ENCODE measurements around the gene TMEM200A.

TMEM200A gene

DNA sequence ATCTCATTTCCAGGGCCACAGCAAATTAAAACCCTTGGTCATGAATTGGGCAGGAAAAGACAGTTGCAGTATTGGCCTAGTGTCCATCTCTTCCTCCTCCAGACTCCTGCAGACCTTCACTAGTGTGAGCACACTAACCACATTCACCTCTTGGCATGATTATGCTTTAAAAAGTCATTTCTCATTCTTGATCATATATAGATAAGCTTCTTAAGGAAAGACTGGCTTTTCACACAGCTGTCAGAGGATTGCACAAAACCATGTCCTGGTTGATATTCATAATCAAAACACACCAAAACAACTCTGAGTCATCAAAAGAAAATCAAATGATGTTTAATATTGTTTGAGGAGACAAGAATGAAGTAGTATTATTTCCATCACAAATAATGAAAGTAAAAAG, 52.1 kb downstream of the TMEM200A start:
- in situ Hi-C loops (cut with HindIII; ENCODE audit: low pct_unique_long_range_greater_than_20kb, low sequenced_read_pairs), result no loop called here
- TF ChIP-seq JUND (IDR thresholded peaks at IDR 0.05; ENCODE audit: low read depth), result no peak
- DNase-seq (ENCODE audit: low read depth in 1 of 2, low spot score in 1 of 2), result no peak

GRCh38 chr6:130420911-130421310, 55.1 kb downstream of the TMEM200A start:
- in situ Hi-C loops (cut with HindIII; ENCODE audit: low pct_unique_long_range_greater_than_20kb, low sequenced_read_pairs), result no loop called here
- peak in 1 of 2 experiments; percentile 7 for DNase-seq (ENCODE audit: low read depth in 1 of 2, low spot score in 1 of 2)
- TF ChIP-seq JUND (IDR thresholded peaks at IDR 0.05; ENCODE audit: low read depth), result no peak

DNA sequence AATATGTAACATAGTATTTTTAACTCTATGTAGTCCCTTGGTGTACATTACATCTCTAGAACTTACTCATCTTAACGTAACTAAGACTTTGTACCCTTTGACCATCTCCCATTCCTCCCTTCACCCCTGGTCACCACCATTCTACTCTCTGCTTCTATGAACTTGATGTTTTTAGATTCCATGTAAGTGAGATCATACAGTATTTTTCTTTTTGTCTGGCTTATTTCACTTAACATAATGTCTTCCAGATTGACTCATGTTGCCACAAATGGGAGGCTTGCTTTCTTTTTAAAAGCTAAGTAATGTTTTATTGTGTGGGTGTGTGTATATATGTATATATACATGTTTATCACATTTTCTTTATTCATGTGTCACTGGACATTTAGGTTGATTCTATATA, 55.8 kb downstream of the TMEM200A start:
- in situ Hi-C loops (cut with HindIII; ENCODE audit: low pct_unique_long_range_greater_than_20kb, low sequenced_read_pairs), result no loop called here
- DNase-seq (ENCODE audit: low read depth in 1 of 2, low spot score in 1 of 2), result no peak
- TF ChIP-seq JUND (IDR thresholded peaks at IDR 0.05; ENCODE audit: low read depth), result no peak

- DNase-seq (ENCODE audit: low read depth in 1 of 2, low spot score in 1 of 2), result no peak
- in situ Hi-C loops (cut with HindIII; ENCODE audit: low pct_unique_long_range_greater_than_20kb, low sequenced_read_pairs), result no loop called here
- TF ChIP-seq JUND (IDR thresholded peaks at IDR 0.05; ENCODE audit: low read depth), result no peak
These were observed 57.2 kb downstream of the TMEM200A start for GRCh38 chr6:130423044-130423443.

DNA sequence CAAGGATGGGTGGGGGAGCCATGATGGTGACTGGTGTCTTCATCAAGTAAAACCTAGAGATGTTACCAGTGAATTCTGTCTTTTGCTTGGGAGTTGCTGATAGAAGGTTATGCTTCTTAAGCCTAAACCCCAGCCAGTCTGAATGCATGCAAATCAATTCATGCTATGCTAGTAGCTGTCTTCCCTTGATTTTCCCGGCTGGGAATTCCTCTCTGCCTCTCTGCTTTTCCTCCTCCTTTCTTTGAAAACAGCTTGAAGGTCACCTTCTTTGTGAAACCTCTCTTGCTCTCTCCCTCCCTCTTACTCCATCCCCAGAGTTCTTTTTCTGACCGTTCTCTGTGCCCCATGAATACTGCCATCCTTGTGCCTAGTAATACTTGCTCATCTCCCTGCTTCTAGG, 58.9 kb downstream of the TMEM200A start:
- DNase-seq (ENCODE audit: low read depth in 1 of 2, low spot score in 1 of 2), result no peak
- TF ChIP-seq JUND (IDR thresholded peaks at IDR 0.05; ENCODE audit: low read depth), result no peak
- in situ Hi-C loops (cut with HindIII; ENCODE audit: low pct_unique_long_range_greater_than_20kb, low sequenced_read_pairs), result no loop called here

DNA sequence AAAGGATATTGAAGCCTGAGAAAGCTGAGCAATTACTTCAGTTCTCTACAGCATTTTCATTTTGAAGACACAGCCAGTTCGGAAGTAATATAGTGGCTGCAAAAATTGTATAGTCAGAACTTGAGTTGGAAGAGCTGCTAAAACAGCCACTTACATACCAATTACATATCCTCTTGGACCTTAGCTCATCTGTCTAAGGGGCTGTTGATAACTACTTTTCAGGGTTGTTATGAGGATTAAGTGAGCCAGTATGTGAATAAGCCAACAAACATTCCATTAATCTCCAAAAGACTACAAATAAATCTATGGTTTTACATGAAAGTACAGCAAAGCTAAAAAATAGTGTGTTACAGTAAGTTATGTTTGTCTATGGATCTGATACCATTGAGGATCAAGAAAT, 59.7 kb downstream of the TMEM200A start:
- no peak for TF ChIP-seq JUND (IDR thresholded peaks at IDR 0.05; ENCODE audit: low read depth)
- in situ Hi-C loops (cut with HindIII; ENCODE audit: low pct_unique_long_range_greater_than_20kb, low sequenced_read_pairs), result no loop called here
- DNase-seq (ENCODE audit: low read depth in 1 of 2, low spot score in 1 of 2), result no peak

- DNase-seq (ENCODE audit: low read depth in 1 of 2, low spot score in 1 of 2), result no peak
- no peak for TF ChIP-seq JUND (IDR thresholded peaks at IDR 0.05; ENCODE audit: low read depth)
- in situ Hi-C loops (cut with HindIII; ENCODE audit: low pct_unique_long_range_greater_than_20kb, low sequenced_read_pairs), result no loop called here
These were observed 60.4 kb downstream of the TMEM200A start for GRCh38 chr6:130426066-130426721.

GRCh38 chr6:130431346-130431852, 65.6 kb downstream of the TMEM200A start:
- DNase-seq (ENCODE audit: low read depth in 1 of 2, low spot score in 1 of 2), result no peak
- in situ Hi-C loops (cut with HindIII; ENCODE audit: low pct_unique_long_range_greater_than_20kb, low sequenced_read_pairs), result no loop called here
- TF ChIP-seq JUND (IDR thresholded peaks at IDR 0.05; ENCODE audit: low read depth), result no peak

DNA sequence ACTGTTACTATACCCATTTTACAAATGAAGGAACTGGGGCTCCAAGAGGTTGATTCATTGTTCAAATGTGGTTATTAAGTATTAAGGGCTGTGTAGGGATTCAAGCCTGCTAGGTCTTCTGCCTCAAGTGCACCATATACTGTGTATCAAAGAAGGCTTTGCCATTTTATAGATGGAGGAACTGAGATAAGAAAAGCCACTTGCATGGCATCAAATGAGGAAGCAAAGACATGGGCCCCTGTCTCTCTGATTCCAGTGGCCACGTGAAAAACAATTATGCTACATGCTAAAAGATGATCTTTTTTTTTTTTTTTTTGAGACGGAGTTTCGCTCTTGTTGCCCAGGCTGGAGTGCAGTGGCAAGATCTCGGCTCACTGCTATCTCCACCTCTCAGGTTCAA, 67.0 kb downstream of the TMEM200A start:
- TF ChIP-seq JUND (IDR thresholded peaks at IDR 0.05; ENCODE audit: low read depth), result no peak
- DNase-seq (ENCODE audit: low read depth in 1 of 2, low spot score in 1 of 2), result no peak
- in situ Hi-C loops (cut with HindIII; ENCODE audit: low pct_unique_long_range_greater_than_20kb, low sequenced_read_pairs), result no loop called here

- TF ChIP-seq JUND (IDR thresholded peaks at IDR 0.05; ENCODE audit: low read depth), result no peak
- no peak for DNase-seq (ENCODE audit: low read depth in 1 of 2, low spot score in 1 of 2)
- in situ Hi-C loops (cut with HindIII; ENCODE audit: low pct_unique_long_range_greater_than_20kb, low sequenced_read_pairs), result no loop called here
These were observed 68.5 kb downstream of the TMEM200A start for GRCh38 chr6:130434174-130434873.

GRCh38 chr6:130435181-130435580, 69.4 kb downstream of the TMEM200A start:
- no peak for DNase-seq (ENCODE audit: low read depth in 1 of 2, low spot score in 1 of 2)
- no peak for TF ChIP-seq JUND (IDR thresholded peaks at IDR 0.05; ENCODE audit: low read depth)
- in situ Hi-C loops (cut with HindIII; ENCODE audit: low pct_unique_long_range_greater_than_20kb, low sequenced_read_pairs), result no loop called here

DNA sequence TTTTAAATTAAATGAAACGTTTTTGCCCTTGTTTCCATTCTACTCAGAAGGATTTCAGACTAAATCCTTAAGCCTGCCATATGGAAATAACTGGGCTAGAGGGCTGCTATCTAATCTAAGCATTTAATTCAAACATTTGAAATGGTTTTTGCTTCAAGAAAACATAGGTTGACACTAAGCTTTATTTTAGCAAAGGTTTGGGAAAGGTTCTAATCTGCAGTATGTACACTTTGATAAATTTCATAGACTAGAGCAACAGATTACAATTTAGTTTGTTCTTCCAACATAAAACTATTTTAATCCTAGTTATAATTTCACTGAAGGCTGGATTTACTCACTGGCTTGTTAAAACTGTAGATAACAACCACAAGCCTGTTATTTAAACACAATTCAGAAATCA, 72.1 kb downstream of the TMEM200A start:
- TF ChIP-seq JUND (IDR thresholded peaks at IDR 0.05; ENCODE audit: low read depth), result no peak
- in situ Hi-C loops (cut with HindIII; ENCODE audit: low pct_unique_long_range_greater_than_20kb, low sequenced_read_pairs), result no loop called here
- DNase-seq (ENCODE audit: low read depth in 1 of 2, low spot score in 1 of 2), result no peak

DNA sequence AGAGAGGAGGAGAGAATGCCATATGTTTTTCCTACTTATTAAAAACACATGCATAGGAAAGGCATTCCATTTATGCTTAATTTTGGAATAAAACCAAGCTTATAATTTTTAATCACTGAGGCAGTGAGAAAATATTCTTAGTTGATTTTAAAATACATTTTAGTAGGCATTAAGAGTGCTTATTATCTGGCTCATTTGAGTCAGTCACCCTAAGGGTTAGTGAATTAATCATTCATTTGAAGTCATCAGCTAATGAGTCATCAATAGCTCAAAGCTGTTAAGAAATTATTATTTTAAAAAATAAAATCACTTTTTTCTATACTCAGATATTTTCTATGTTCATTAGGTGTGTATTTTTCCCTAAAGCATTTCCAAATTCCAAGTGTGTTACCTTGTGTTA, 81.6 kb downstream of the TMEM200A start:
- TF ChIP-seq JUND (IDR thresholded peaks at IDR 0.05; ENCODE audit: low read depth), result no peak
- DNase-seq (ENCODE audit: low read depth in 1 of 2, low spot score in 1 of 2), result no peak
- in situ Hi-C loops (cut with HindIII; ENCODE audit: low pct_unique_long_range_greater_than_20kb, low sequenced_read_pairs), result no loop called here
